ENCODE data around the gene CRACR2A.

CRACR2A gene

DNA sequence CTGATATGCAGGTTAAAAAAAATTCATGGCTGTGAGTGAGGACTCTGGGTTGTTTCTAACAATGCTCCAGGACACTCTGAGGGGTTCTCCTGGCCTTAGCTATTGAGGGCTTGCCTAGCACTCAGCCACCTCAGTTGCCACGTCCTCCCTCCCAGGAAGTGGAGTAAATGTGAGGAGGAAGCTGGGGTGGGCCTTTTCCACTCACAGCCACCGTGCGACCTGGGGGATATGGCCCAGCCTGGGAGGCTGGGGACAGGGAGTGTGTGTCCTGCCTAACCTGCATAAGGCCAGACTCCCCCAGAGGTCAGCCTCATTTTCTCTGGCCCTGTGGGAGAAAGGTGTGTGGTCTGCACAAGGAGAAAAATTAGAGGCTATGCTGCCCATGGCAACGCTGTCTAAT, 83.3 kb downstream of the CRACR2A start:
- H3K4me3 ChIP-seq (ENCODE audit: low read length): no peak overlapping the region
- TF ChIP-seq, protein P1, sequence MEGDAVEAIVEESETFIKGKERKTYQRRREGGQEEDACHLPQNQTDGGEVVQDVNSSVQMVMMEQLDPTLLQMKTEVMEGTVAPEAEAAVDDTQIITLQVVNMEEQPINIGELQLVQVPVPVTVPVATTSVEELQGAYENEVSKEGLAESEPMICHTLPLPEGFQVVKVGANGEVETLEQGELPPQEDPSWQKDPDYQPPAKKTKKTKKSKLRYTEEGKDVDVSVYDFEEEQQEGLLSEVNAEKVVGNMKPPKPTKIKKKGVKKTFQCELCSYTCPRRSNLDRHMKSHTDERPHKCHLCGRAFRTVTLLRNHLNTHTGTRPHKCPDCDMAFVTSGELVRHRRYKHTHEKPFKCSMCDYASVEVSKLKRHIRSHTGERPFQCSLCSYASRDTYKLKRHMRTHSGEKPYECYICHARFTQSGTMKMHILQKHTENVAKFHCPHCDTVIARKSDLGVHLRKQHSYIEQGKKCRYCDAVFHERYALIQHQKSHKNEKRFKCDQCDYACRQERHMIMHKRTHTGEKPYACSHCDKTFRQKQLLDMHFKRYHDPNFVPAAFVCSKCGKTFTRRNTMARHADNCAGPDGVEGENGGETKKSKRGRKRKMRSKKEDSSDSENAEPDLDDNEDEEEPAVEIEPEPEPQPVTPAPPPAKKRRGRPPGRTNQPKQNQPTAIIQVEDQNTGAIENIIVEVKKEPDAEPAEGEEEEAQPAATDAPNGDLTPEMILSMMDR (IDR thresholded peaks at IDR 0.05; ENCODE audit: insufficient read depth, low read depth, low read length, missing control alignments): no peak
- DNase-seq (ENCODE audit: low read depth): no peak

DNA sequence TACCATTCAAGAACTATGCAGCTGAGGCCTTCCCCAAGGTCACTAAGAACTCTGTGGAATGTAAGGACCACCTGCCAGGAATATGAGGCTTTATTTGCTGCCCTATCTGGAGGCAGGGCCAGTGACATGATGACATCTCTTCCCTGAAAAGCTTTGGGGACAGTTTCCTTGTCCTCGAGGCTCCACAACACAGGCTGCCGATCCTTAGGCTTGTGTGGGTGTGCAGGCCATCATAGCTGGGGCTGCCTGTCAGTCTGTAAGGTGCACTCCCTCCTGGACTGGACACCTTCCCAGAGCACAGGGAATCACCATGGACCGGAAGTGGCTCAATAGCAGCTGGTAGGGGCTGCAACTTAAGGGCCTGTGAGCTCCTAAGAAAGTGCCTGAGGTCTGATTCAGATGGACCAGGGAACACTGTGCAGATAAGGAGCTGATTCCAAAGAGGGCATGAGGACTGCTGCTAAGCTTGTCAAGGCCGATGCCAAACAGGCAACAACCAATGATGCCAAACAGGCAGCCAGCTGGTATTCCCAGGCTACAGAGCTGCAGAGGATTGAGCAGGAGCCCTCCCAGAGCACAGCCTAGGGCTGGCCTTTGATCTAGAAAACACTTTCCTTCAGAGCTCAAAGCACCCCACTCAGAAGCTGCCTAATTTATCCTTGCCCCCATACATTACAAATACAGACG, 84.3 kb downstream of the CRACR2A start:
- no peak for DNase-seq (ENCODE audit: low read depth)
- no peak overlapping the region for H3K4me3 ChIP-seq (ENCODE audit: low read length)
- TF ChIP-seq, protein P1 (IDR thresholded peaks at IDR 0.05; ENCODE audit: insufficient read depth, low read depth, low read length, missing control alignments): no peak

DNA sequence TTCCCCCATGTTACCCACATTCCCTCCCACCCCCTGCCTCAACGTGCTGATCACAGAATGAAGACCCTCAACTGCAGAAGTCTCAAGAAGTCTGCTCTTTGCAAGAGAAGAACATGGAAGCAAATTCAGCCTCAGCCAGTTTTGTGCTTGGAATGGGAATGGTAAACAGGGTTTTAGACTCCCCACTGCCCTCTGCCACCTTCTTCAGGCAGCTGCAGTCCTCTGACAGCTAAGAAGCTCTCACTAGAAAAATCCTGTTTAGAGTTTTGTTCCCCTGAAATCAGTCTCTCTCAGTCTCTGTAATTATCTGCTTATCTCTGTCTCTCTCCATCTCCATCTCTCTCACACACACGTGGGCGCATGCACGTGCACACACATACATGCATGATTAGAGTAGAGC, 85.4 kb downstream of the CRACR2A start:
- TF ChIP-seq, protein P1 (IDR thresholded peaks at IDR 0.05; ENCODE audit: insufficient read depth, low read depth, low read length, missing control alignments): no peak
- no peak overlapping the region for H3K4me3 ChIP-seq (ENCODE audit: low read length)
- no peak for DNase-seq (ENCODE audit: low read depth)

DNA sequence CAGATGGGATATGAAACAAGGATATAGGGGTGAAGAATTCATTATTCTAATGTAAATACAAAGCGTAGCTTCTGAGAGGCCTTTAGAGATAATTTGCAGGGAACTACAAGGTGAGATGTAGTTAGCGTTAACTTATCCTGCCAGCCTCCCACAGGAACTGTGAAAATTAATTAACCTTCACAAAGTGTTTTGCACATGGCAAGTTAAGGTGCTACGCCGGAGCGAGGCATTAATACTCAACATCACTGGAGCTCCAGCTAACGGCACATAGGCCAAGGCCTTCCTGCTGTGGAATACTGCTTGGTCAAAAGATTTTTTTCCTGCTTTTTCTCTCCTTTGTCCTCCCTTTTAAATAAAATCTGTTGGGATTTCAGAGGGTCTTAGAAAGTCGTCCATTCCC, 86.5 kb downstream of the CRACR2A start:
- DNase-seq (ENCODE audit: low read depth): no peak
- TF ChIP-seq, protein P1 (IDR thresholded peaks at IDR 0.05; ENCODE audit: insufficient read depth, low read depth, low read length, missing control alignments): no peak
- H3K4me3 ChIP-seq (ENCODE audit: low read length): no peak overlapping the region

DNA sequence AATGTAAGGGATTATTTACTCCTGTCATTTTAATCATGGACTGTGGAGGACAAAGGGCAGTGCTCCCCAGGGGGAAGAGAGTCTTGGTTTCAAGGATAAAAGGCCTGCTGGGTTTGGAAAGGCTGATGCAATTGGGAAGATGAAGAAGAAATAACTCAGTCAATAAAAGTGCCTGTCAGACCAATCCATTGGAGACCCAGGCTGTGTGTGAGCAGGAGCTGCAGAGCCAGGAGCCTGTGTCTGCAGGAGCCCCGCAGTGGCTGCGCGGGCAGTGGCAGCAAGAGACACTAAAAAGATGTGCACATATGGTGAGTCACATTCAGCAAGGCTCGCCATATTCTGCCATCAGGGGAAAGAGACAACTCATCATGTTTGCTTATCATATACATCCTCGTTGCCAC, 90.4 kb downstream of the CRACR2A start:
- TF ChIP-seq, protein P1 (IDR thresholded peaks at IDR 0.05; ENCODE audit: insufficient read depth, low read depth, low read length, missing control alignments): no peak
- H3K4me3 ChIP-seq (ENCODE audit: low read length): no peak overlapping the region
- DNase-seq (ENCODE audit: low read depth): peak; percentile 60

DNA sequence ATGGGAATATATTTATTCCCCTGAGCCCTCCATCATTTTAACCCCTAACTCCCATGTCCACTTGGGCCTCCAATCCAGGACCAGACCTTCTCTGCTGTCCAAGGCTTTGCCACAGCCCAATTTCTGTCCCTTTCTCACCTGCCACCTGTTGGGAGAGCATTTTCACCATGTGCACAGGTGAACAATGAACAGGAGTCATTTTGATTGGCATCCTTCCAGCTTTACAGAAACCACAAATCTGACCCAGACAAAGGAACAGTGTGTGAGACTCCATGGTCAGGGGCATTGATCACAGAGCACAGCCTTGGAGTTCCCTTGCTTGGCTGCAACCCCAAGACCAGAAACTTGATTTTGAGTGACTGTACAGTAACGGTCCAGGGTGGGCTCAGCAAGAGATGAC, 91.9 kb downstream of the CRACR2A start:
- no peak overlapping the region for H3K4me3 ChIP-seq (ENCODE audit: low read length)
- DNase-seq (ENCODE audit: low read depth): no peak
- TF ChIP-seq, protein P1 (IDR thresholded peaks at IDR 0.05; ENCODE audit: insufficient read depth, low read depth, low read length, missing control alignments): no peak

Data from epithelial cell of esophagus (primary cell).